H1 (cell line): ENCODE measurements around the gene TOP3A. TPM values are rescaled to one million over a fixed set of nuclear protein-coding genes. Genes with fewer than 3 reads are reported as not detected.

ENCODE experiments used
- CTCF ChIA-PET: fragments of 300-600 bp; sonication (Branson Sonifier 250); formaldehyde crosslinking; loops from one replicate; lab custom pipeline; 2021; ENCODE audit not compliant: partially characterized antibody; lab: Charles Lee
- POLR2A ChIA-PET: fragments of 300-600 bp; sonication (Branson Sonifier 250); formaldehyde crosslinking; loops from one replicate; lab custom pipeline; 2021; ENCODE audit warnings: inconsistent platforms; ENCODE audit not compliant: partially characterized antibody; lab: Charles Lee
- DNase-seq, 2 experiments: peaks; one replicate each; pipeline versions ENCODE4 v3.0.0 to v3.0.0-alpha.2; 2010 to 2022; ENCODE audit warnings: low spot score in 2 of 2, low read depth in 1 of 2, mixed read lengths in 1 of 2
- FAIRE-seq: peaks from 2 replicates; lab custom pipeline; 2011; peaks lifted over from hg19 to GRCh38; lab: Jason Lieb, UNC
- H2AFZ ChIP-seq: 2 replicates; pipeline ENCODE4 v1.8.1; 2012; ENCODE audit warnings: low read length, inconsistent platforms
- H2AK5ac ChIP-seq: 2 replicates; pipeline ENCODE4 v1.6.1; 2013; ENCODE audit warnings: low read depth, low read length
- H2BK120ac ChIP-seq: replicated peaks from 2 replicates; pipeline ENCODE3; 2013; ENCODE audit warnings: low read depth, low read length, inconsistent platforms
- H2BK12ac ChIP-seq: 2 replicates; pipeline ENCODE4 v1.6.1; 2013; ENCODE audit warnings: low read depth, low read length
- H2BK15ac ChIP-seq: 2 replicates; pipeline ENCODE4 v1.6.1; 2013; ENCODE audit warnings: low read length
- H2BK20ac ChIP-seq: 2 replicates; pipeline ENCODE4 v1.6.1; 2013; ENCODE audit warnings: low read length
- H2BK5ac ChIP-seq: 2 replicates; pipeline ENCODE4 v1.6.1; 2013; ENCODE audit warnings: low read depth, low read length
- H3K14ac ChIP-seq: 2 replicates; pipeline ENCODE4 v1.6.1; 2013; ENCODE audit warnings: inconsistent platforms; ENCODE audit not compliant: insufficient read length
- H3K18ac ChIP-seq: 2 replicates; pipeline ENCODE4 v1.6.1; 2013; ENCODE audit warnings: low read length; ENCODE audit errors: extremely low read depth
- H3K23ac ChIP-seq: 2 replicates; pipeline ENCODE4 v1.6.1; 2013; ENCODE audit warnings: inconsistent platforms; ENCODE audit not compliant: insufficient read length
- H3K23me2 ChIP-seq: 2 replicates; pipeline ENCODE4 v1.6.1; 2013; ENCODE audit warnings: low read depth, low read length
- H3K27ac ChIP-seq: 2 replicates; pipeline ENCODE4 v1.6.1; 2011; ENCODE audit warnings: low read depth, low read length, inconsistent platforms
- H3K27me3 ChIP-seq, 4 experiments: replicated peaks in 1 of 4; 1 replicate in 1 of 4; 2 replicates in 3 of 4; pipeline versions ENCODE4 v1.6.1 to v1.8.1; 2011 to 2013; ENCODE audit warnings: low read length in 3 of 4, mild to moderate bottlenecking in 3 of 4, inconsistent platforms in 2 of 4, mixed read lengths in 2 of 4, moderate library complexity in 1 of 4; ENCODE audit not compliant: control insufficient read depth in 3 of 4, insufficient read depth in 3 of 4; ENCODE audit errors: extremely low read depth in 1 of 4
- H3K36me3 ChIP-seq, 4 experiments: 2 replicates each; pipeline versions ENCODE4 v1.6.1 to v1.8.1; 2011 to 2013; ENCODE audit warnings: mild to moderate bottlenecking in 4 of 4, low read length in 3 of 4, moderate library complexity in 2 of 4, control low read depth in 1 of 4, inconsistent platforms in 1 of 4; ENCODE audit not compliant: insufficient read depth in 4 of 4, control insufficient read depth in 2 of 4
- H3K4ac ChIP-seq: replicated peaks from 2 replicates; pipeline ENCODE3; 2013; ENCODE audit warnings: low read length, low read depth, mixed read lengths, inconsistent platforms; ENCODE audit not compliant: insufficient read length
- H3K4me1 ChIP-seq, 4 experiments: replicated peaks in 1 of 4; 1 replicate in 1 of 4; 2 replicates in 3 of 4; pipeline versions ENCODE4 v1.6.1 to v1.8.1; 2011 to 2013; ENCODE audit warnings: low read length in 3 of 4, inconsistent platforms in 2 of 4, mixed read lengths in 1 of 4; ENCODE audit not compliant: insufficient read depth in 4 of 4, control insufficient read depth in 3 of 4
- H3K4me2 ChIP-seq, 2 experiments: 2 replicates each; pipeline versions ENCODE4 v1.6.1 to v1.8.1; 2011 to 2013; ENCODE audit warnings: low read depth in 2 of 2, low read length in 2 of 2, control low read depth in 1 of 2, inconsistent platforms in 1 of 2, mild to moderate bottlenecking in 1 of 2; ENCODE audit not compliant: insufficient read depth in 1 of 2
- H3K4me3 ChIP-seq, 4 experiments: fragments of 200-600, 300-600 bp in 1 of 4; sonication (generic), shearing (Covaris generic), sonication (Bioruptor Twin) in 1 of 4; 2 replicates each; pipeline versions ENCODE4 v1.5.1 to v1.8.1; 2011 to 2016; ENCODE audit warnings: low read length in 4 of 4, low read depth in 3 of 4, control low read depth in 2 of 4, inconsistent platforms in 2 of 4, mild to moderate bottlenecking in 2 of 4, mixed read lengths in 1 of 4, moderate library complexity in 1 of 4; ENCODE audit not compliant: insufficient read depth in 2 of 4; ENCODE audit errors: extremely low read depth in 1 of 4
- H3K56ac ChIP-seq: replicated peaks from 2 replicates; pipeline ENCODE3; 2013; ENCODE audit warnings: low read depth, mild to moderate bottlenecking, mixed read lengths, low read length, inconsistent platforms; ENCODE audit not compliant: insufficient read length
- H3K79me1 ChIP-seq: 2 replicates; pipeline ENCODE4 v1.6.1; 2013; ENCODE audit warnings: low read depth, low read length, control low read depth
- H3K79me2 ChIP-seq, 2 experiments: 2 replicates each; pipeline versions ENCODE4 v1.6.1 to v1.8.1; 2012 to 2013; ENCODE audit warnings: low read length in 2 of 2, mild to moderate bottlenecking in 2 of 2, inconsistent platforms in 1 of 2; ENCODE audit not compliant: insufficient read depth in 2 of 2, control insufficient read depth in 1 of 2
- H3K9ac ChIP-seq, 4 experiments: replicated peaks in 1 of 4; 1 replicate in 1 of 4; 2 replicates in 3 of 4; pipeline versions ENCODE4 v1.6.1 to v1.8.1; 2011 to 2013; ENCODE audit warnings: low read depth in 3 of 4, low read length in 3 of 4, control low read depth in 2 of 4, mild to moderate bottlenecking in 2 of 4, moderate library complexity in 2 of 4, inconsistent platforms in 1 of 4; ENCODE audit errors: extremely low read depth in 1 of 4
- H3K9me3 ChIP-seq, 2 experiments: 2 replicates each; pipeline versions ENCODE4 v1.6.1 to v1.8.1; 2012 to 2013; ENCODE audit warnings: mild to moderate bottlenecking in 2 of 2, moderate library complexity in 2 of 2, control low read depth in 1 of 2, inconsistent platforms in 1 of 2, low read depth in 1 of 2, low read length in 1 of 2, mixed read lengths in 1 of 2; ENCODE audit not compliant: insufficient read depth in 2 of 2
- H4K20me1 ChIP-seq, 2 experiments: replicated peaks in 1 of 2; 2 replicates each; pipeline versions ENCODE3 to v1.8.1; 2011 to 2013; ENCODE audit warnings: inconsistent platforms in 2 of 2, low read length in 2 of 2, mild to moderate bottlenecking in 1 of 2; ENCODE audit not compliant: insufficient read depth in 2 of 2, control insufficient read depth in 1 of 2
- H4K5ac ChIP-seq: 2 replicates; pipeline ENCODE4 v1.6.1; 2013; ENCODE audit warnings: low read length, low read depth, mixed read lengths, inconsistent platforms; ENCODE audit not compliant: insufficient read length
- H4K8ac ChIP-seq: 2 replicates; pipeline ENCODE4 v1.8.0; 2013; ENCODE audit warnings: mild to moderate bottlenecking, moderate library complexity, low read length, inconsistent platforms; ENCODE audit not compliant: insufficient read depth; ENCODE audit errors: extremely low read depth
- H4K91ac ChIP-seq: replicated peaks from 2 replicates; pipeline ENCODE3; 2013; ENCODE audit warnings: low read length, mixed read lengths, inconsistent platforms; ENCODE audit not compliant: insufficient read length
- BACH1 ChIP-seq: IDR thresholded peaks from 2 replicates; pipeline ENCODE4 v1.6.1; 2012; ENCODE audit warnings: low read length, improper control_type of control experiment
- EZH2 ChIP-seq: fragments of 200-600 bp; sonication (generic); IDR thresholded peaks from 2 replicates; pipeline ENCODE4 v1.7.1; 2012; ENCODE audit warnings: low read depth, mild to moderate bottlenecking, moderate library complexity, low read length, inconsistent platforms; ENCODE audit not compliant: severe bottlenecking
- JUND ChIP-seq: IDR thresholded peaks from 2 replicates; pipeline ENCODE4 v1.6.1; 2011; ENCODE audit warnings: mild to moderate bottlenecking, improper control_type of control experiment, low read length
- MAFK ChIP-seq: IDR thresholded peaks from 2 replicates; pipeline ENCODE4 v1.6.1; 2012; ENCODE audit warnings: low read depth, mild to moderate bottlenecking, improper control_type of control experiment, low read length
- POLR2A ChIP-seq, 2 experiments: IDR thresholded peaks; 1 replicate in 1 of 2; 2 replicates in 1 of 2; pipeline ENCODE4 v1.6.1; 2011; ENCODE audit warnings: low read depth in 2 of 2, low read length in 2 of 2, mild to moderate bottlenecking in 2 of 2; ENCODE audit errors: control extremely low read depth in 1 of 2
- POU5F1 ChIP-seq: IDR thresholded peaks from 2 replicates; pipeline ENCODE4 v1.6.1; 2011; ENCODE audit warnings: low read depth, mild to moderate bottlenecking, low read length, moderate library complexity
- SAP30 ChIP-seq: fragments of 300-600 bp; sonication (generic); IDR thresholded peaks from 2 replicates; pipeline ENCODE4 v1.7.1; 2012; ENCODE audit warnings: low read length, moderate library complexity, mild to moderate bottlenecking, inconsistent platforms; ENCODE audit not compliant: insufficient read depth, insufficient replicate concordance
- SIN3A ChIP-seq, 2 experiments: IDR thresholded peaks in 1 of 2; conservative IDR thresholded peaks in 1 of 2; 2 replicates each; pipeline ENCODE4 v1.6.1; 2011 to 2012; ENCODE audit warnings: low read length in 2 of 2, improper control_type of control experiment in 1 of 2, low read depth in 1 of 2, mild to moderate bottlenecking in 1 of 2
- SUZ12 ChIP-seq: fragments of 200-600 bp; sonication (generic); IDR thresholded peaks from 2 replicates; pipeline ENCODE4 v1.6.1; 2012; ENCODE audit warnings: mild to moderate bottlenecking, inconsistent platforms, low read length, moderate library complexity, mixed read lengths
- USF2 ChIP-seq: IDR thresholded peaks from 2 replicates; pipeline ENCODE4 v1.6.1; 2011; ENCODE audit warnings: low read length, improper control_type of control experiment
- WGBS, 2 experiments: shearing (Covaris generic) in 1 of 2; methylation state at CpG; one replicate each; pipeline versions ENCODE4 v1.1.6 to v1.1.7; 2013 to 2015; ENCODE audit warnings: low lambda C conversion rate in 2 of 2, mixed read lengths in 2 of 2, inconsistent platforms in 1 of 2, low coverage in 1 of 2, missing lambda C conversion rate in 1 of 2; ENCODE audit not compliant: insufficient replicate concordance in 2 of 2, insufficient coverage in 1 of 2, insufficient read length in 1 of 2; ENCODE audit errors: extremely low coverage in 1 of 2, missing lambda C conversion rate in 1 of 2; 5-methylcytosine and 5-hydroxymethylcytosine counted together
- polyA plus RNA-seq, 7 experiments: library from polyadenylated mRNA; depleted of rRNA in 3 of 7; stranded (reverse) in 5 of 7; unstranded in 2 of 7; fragments of >200 nt in 5 of 7; fragments of 200-250 nt in 2 of 7; gene quantifications; 1 replicate in 5 of 7; 2 replicates in 1 of 7; 4 replicates in 1 of 7; pipeline versions ENCODE4 v1.2.1 to v1.2.3, GENCODE V29; 2011 to 2013; ENCODE audit warnings: missing spikeins in 2 of 7, mixed read lengths in 2 of 7
- total RNA-seq: library from RNA; stranded (reverse); fragmentation: NEBNext Ultra II Directional; extraction: Animal tissue kit (Norgen Biotek cat#: 25700); gene quantifications from 2 replicates; pipeline ENCODE4 v1.2.1, GENCODE V29; 2021

The TOP3A gene
- total and polyA plus RNA-seq, 2 of the 8 experiments (the other 6 are each of a cell fraction or from before 2014, with no cell fraction given) = 23.4 to 54.3 TPM

DNA sequence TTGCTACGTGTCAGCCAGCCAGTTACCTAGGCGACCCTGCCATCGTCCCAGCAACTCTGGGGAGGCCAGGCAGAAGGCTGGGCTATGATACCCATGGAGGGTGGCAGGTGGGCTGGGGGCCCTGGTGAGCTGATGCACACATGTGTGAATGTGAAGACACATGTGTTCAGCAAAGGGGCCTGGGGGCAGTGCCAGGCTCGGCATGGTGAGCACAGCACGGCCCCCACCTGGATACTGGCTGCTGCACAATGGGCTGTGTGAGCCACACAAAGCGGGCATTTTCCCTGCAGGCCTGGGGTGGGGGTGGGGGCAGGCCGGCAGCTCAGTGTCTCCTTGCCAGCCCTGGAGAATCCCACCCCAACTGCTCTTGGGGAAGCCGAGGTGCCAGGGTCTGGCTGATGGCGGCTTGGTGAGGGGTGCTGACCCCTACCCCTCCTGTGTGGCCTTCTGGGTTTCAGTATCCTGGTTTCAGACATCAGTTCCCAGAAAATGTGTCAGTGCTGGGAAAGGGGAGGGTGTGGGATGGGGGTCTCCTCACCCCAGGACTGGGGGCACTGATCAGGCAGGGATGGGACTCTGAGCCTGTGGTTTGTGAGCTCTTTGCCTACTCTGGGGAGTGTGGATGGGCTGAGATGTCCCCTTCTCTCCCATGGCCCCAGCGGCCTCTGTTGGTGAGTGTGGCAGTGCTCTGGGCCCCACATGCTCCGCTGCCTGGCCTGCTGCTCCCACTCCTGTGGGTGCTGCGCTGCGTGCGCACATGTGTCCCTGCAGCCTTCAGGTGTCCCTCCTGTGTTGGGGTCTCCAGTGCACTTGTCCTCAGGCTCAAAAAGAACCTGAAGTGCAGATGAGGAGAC is 84.3 kb downstream of the TOP3A start:
- H4K91ac ChIP-seq = no peak overlapping the region
- peaks cover 8 to 67% of the 10 kb centered on the region in 2 experiments for H3K79me2 ChIP-seq
- no peak overlapping the region for H3K18ac ChIP-seq
- no peak overlapping the region for H2BK120ac ChIP-seq
- peaks cover 50% of the 10 kb centered on the region for H3K79me1 ChIP-seq
- peak overlapping the region; percentile 52; the same call in 1 of the 2 replicates for H2BK5ac ChIP-seq
- CTCF ChIA-PET = interaction anchor here (0.6 to 8.4 kb wide), 10 partner anchors 10 to 89 kb away, joined by 3 to 76 read pairs (median 5); no protein-coding TSS in a partner anchor
- no peak for FAIRE-seq
- H3K23me2 ChIP-seq = peaks cover 7% of the 10 kb centered on the region
- no peak overlapping the region for H3K14ac ChIP-seq
- no peaks in the 10 kb centered on the region for H3K27me3 ChIP-seq
- no peak overlapping the region for H3K23ac ChIP-seq
- peaks cover 15 to 30% (median 17%) of the 10 kb centered on the region in 4 experiments; a peak in 6 of 8 replicates for H3K36me3 ChIP-seq
- H2BK12ac ChIP-seq = no peak overlapping the region
- no peak overlapping the region for H3K4me2 ChIP-seq
- H3K4me3 ChIP-seq = no peak overlapping the region
- H4K20me1 ChIP-seq = peaks cover 18 to 31% of the 10 kb centered on the region in 2 experiments
- H3K4me1 ChIP-seq = peaks cover 0 to 10% (median 6%) of the 10 kb centered on the region in 4 experiments; a peak in 4 of 7 replicates
- no peak overlapping the region for H2BK20ac ChIP-seq
- H3K56ac ChIP-seq = no peak overlapping the region
- no peaks in the 10 kb centered on the region for H3K9me3 ChIP-seq
- no peak overlapping the region for H3K4ac ChIP-seq
- 81% methylated on average over 14 of the region's 14 CpGs; no CpG with 5 or more reads in 1 of the 2 experiments for WGBS, 2 experiments
- POLR2A ChIA-PET = interaction anchor here (0.6 to 3.6 kb wide), 7 partner anchors 12 to 48 kb away, joined by 3 to 14 read pairs (median 5); partner anchors contain the start of genes FLII and MIEF2
- no peak overlapping the region for H3K27ac ChIP-seq
- H2AFZ ChIP-seq = no peak overlapping the region
- no peak overlapping the region; the same call in 1 of the 2 replicates for H4K8ac ChIP-seq
- no peak overlapping the region for H4K5ac ChIP-seq
- DNase-seq = no peak
- no peak overlapping the region for H2AK5ac ChIP-seq
- no peak overlapping the region for H2BK15ac ChIP-seq
- H3K9ac ChIP-seq = no peak overlapping the region
- TF ChIP-seq POU5F1 (no peak), POLR2A (IDR thresholded peaks at IDR 0.05; ENCODE audit: control extremely low read depth in 1 of 2, low read depth in 2 of 2, low read length in 2 of 2) (no peak), EZH2 (no peak), SIN3A (conservative IDR thresholded peaks at IDR 0.05 in 1 of 2, IDR thresholded peaks at IDR 0.05 in 1 of 2; ENCODE audit: low read depth in 1 of 2, low read length in 2 of 2) (no peak), BACH1 (no peak), MAFK (no peak), JUND (no peak), USF2 (no peak), SUZ12 (no peak), SAP30 (no peak)
